ENCODE measurements around the gene GLUL.

Gene GLUL

GRCh38 chr1:182391362-182392049 is at the start of gene GLUL:
Gene GLUL, minus strand, starts transcription at chr1:182391790. Its CDS starts 3,053 bp downstream, at chr1:182388737.
- in situ Hi-C loops (cut with HindIII; ENCODE audit: low sequenced_read_pairs): no loop called here
- H3K4me3 ChIP-seq (ENCODE audit: low read depth, low read length): peak within 1 kb of the TSS; percentile 95
- TF ChIP-seq CTCF (IDR thresholded peaks at IDR 0.05; ENCODE audit: low read depth, low read length, missing control alignments): no peak
- peak; percentile 75 for DNase-seq (ENCODE audit: low read depth)

DNA sequence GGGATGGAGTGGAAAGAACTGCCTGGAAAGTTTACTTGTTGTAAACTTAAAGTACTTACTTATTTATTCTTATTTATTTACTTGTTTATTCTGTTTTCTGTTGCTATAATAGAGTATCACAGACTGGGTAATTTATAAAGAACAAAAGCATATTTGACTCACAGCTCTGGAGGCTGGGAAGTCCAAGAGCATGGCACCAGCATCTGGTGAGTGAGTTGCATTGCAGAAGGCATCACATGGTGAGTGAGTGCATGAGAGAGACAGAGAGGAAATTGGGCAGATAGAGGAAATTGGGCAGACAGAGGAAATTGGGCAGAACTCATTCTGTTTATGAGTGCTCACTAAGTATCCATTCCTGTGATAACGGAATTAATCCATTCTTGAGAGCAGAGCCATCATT is 46.7 kb upstream of the GLUL start:
- in situ Hi-C loops (cut with HindIII; ENCODE audit: low sequenced_read_pairs): no loop called here
- no peak for TF ChIP-seq CTCF (IDR thresholded peaks at IDR 0.05; ENCODE audit: low read depth, low read length, missing control alignments)
- DNase-seq (ENCODE audit: low read depth): no peak
- H3K4me3 ChIP-seq (ENCODE audit: low read depth, low read length): no peak overlapping the region

DNA sequence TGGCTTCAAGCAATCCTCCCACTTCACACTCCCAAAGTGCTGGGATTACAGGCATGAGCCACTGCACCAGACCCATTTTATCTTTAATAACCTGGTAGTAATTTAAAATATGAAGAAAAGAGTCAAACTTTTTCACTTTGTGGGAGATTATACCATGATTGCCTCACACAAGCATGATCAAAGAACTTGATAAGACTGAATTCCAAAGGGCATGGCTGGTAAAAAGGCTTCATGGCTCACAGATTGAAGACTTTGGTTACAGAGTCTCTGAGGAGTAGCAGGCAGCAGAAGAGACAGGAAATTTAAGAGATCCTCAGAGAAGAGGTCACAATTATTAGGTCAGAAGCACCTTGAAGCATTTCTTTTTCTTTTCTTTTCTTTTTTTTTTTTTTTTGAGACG is 42.0 kb upstream of the GLUL start:
- TF ChIP-seq CTCF (IDR thresholded peaks at IDR 0.05; ENCODE audit: low read depth, low read length, missing control alignments): no peak

DNA sequence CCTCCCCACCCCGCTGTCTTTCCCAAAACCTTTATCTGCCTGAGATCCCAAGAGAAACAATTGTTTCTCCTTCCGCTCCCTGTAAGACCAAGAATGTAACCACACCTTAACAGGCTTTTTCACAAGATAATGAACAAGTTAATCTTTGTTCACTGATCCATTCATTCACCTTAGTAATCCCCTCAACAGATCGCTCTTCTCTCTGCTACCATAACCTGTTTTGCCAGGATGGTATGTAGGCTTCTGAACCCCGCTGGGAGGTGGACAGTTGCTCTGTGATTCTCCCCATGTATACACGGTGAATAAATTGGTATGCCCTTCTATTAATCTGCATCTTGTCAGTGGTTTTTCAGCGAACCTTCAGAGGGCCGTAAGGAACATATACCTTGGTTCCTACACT is 39.7 kb upstream of the GLUL start:
- no peak for DNase-seq (ENCODE audit: low read depth)
- H3K4me3 ChIP-seq (ENCODE audit: low read depth, low read length): no peak overlapping the region
- in situ Hi-C loops (cut with HindIII; ENCODE audit: low sequenced_read_pairs): no loop called here
- TF ChIP-seq CTCF (IDR thresholded peaks at IDR 0.05; ENCODE audit: low read depth, low read length, missing control alignments): no peak

More for the DNA sequence above, 42.0 kb upstream of the GLUL start:
- no peak overlapping the region for H3K4me3 ChIP-seq (ENCODE audit: low read depth, low read length)
- DNase-seq (ENCODE audit: low read depth): no peak
- in situ Hi-C loops (cut with HindIII; ENCODE audit: low sequenced_read_pairs): no loop called here

- TF ChIP-seq CTCF (IDR thresholded peaks at IDR 0.05; ENCODE audit: low read depth, low read length, missing control alignments): no peak
- no peak overlapping the region for H3K4me3 ChIP-seq (ENCODE audit: low read depth, low read length)
- in situ Hi-C loops (cut with HindIII; ENCODE audit: low sequenced_read_pairs): no loop called here
- no peak for DNase-seq (ENCODE audit: low read depth)
Measured at GRCh38 chr1:182430263-182431068, 38.9 kb upstream of the GLUL start.

- H3K4me3 ChIP-seq (ENCODE audit: low read depth, low read length): no peak overlapping the region
- no peak for TF ChIP-seq CTCF (IDR thresholded peaks at IDR 0.05; ENCODE audit: low read depth, low read length, missing control alignments)
- in situ Hi-C loops (cut with HindIII; ENCODE audit: low sequenced_read_pairs): no loop called here
- no peak for DNase-seq (ENCODE audit: low read depth)
Measured at GRCh38 chr1:182428043-182428442, 36.5 kb upstream of the GLUL start.

Data from astrocyte of the cerebellum (primary cell).